ENCODE data around the gene DOP1A. TPM values are rescaled to one million over a fixed set of nuclear protein-coding genes. Genes with fewer than 3 reads are reported as not detected.

Gene DOP1A
- total and polyA plus RNA-seq, 2 of the 4 experiments (the other 2 are of a cell fraction) = 6.0 to 32.4 TPM

DNA sequence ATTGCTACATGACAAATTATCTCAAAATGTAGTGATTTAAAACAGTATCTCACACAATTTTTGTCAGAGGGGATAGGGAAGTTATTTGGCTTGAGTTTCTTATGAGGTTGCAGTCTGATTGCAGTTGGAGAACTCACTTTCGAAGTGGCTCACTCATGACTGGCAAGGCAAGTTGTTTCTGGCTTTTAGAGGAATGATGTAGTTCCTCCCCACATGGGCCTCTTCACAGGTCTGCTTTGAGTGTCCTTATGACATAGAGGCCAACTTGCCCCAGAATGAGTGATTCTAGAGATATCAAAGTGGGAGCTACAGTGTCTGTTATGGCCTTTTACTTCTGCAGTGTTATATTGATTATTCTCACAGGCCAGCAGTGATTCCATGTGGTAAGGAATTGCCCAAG is 6.1 kb downstream of the DOP1A start:
- Histone ChIP-seq H3K27me3 (ENCODE audit: control insufficient read depth, insufficient read depth, low read length) (no peaks in the 10 kb centered on the region), H2BK20ac (ENCODE audit: low read depth, low read length) (no peak overlapping the region), H3K79me1 (ENCODE audit: low read depth in 1 of 2, low read length in 2 of 2) (peaks cover 13 to 23% of the 10 kb centered on the region in 2 experiments; a peak in 3 of 4 replicates), H4K20me1 (ENCODE audit: insufficient read depth, low read length) (no peaks in the 10 kb centered on the region), H3K9me1 (ENCODE audit: insufficient read depth, low read length) (no peaks in the 10 kb centered on the region), H2BK120ac (ENCODE audit: low read depth, low read length) (no peak overlapping the region), H3K18ac (ENCODE audit: low read depth, low read length) (no peak overlapping the region), H3K4me2 (ENCODE audit: low read depth, low read length) (no peak overlapping the region), H2AK5ac (ENCODE audit: low read depth, low read length) (no peak overlapping the region), H3K4me1 (ENCODE audit: control insufficient read depth, insufficient read depth, low read length) (no peaks in the 10 kb centered on the region), H3K9ac (ENCODE audit: low read depth, low read length) (no peak overlapping the region), H3K27ac (ENCODE audit: insufficient read depth, low read length) (no peak overlapping the region), H3K56ac (ENCODE audit: extremely low read depth, insufficient read depth, low read length) (no peak overlapping the region), H4K91ac (ENCODE audit: insufficient read depth, low read depth, low read length) (no peak overlapping the region), H3K14ac (replicated peaks; ENCODE audit: low read depth, low read length) (no peak overlapping the region), H2BK5ac (ENCODE audit: low read depth, low read length, poor library complexity, severe bottlenecking) (no peak overlapping the region), H4K8ac (ENCODE audit: low read depth in 2 of 2, low read length in 2 of 2) (no peak overlapping the region), H2AFZ (replicated peaks; ENCODE audit: low read length, poor library complexity) (no peak overlapping the region), H3K4me3 (ENCODE audit: insufficient read depth, low read depth, low read length) (no peak overlapping the region), H2AK9ac (replicated peaks; ENCODE audit: low read depth, low read length, poor library complexity) (no peak overlapping the region), H4K5ac (ENCODE audit: low read depth, low read length) (no peak overlapping the region), H3K9me3 (ENCODE audit: control insufficient read depth, insufficient read depth, low read length) (no peaks in the 10 kb centered on the region), H3K23ac (ENCODE audit: low read depth, low read length) (no peak overlapping the region), H3K4ac (ENCODE audit: low read depth, low read length) (no peak overlapping the region), H3K36me3 (ENCODE audit: control insufficient read depth, insufficient read depth, low read length) (no peaks in the 10 kb centered on the region), H2BK15ac (ENCODE audit: low read depth, low read length) (no peak overlapping the region)
- POLR2A ChIA-PET (ENCODE audit: unreplicated experiment) = no interaction called here
- dilution Hi-C loops (cut with HindIII; ENCODE audit: low sequenced_read_pairs, unreplicated experiment) = loop anchor here (25.0 kb wide), 1 partner anchor 439 kb away; the partner anchor contains the start of gene PRSS35
- DNase-seq = no peak
- BruUV-seq (replicated peaks) = no TSS peak
- intact Hi-C loops (cut with micrococcal nuclease) = no loop called here
- in situ Hi-C loops (cut with MboI; ENCODE audit: low sequenced_read_pairs) = loop anchor here (25.0 kb wide), 1 partner anchor 711 kb away; the partner anchor contains the start of gene TPBG
- ATAC-seq (ENCODE audit: low read depth) = no peak
- TF ChIP-seq MAZ (IDR thresholded peaks at IDR 0.05; ENCODE audit: borderline replicate concordance, low read depth, low read length) (no peak), RAD21 (IDR thresholded peaks at IDR 0.05; ENCODE audit: low read length) (no peak), ELK1 (IDR thresholded peaks at IDR 0.05; ENCODE audit: borderline replicate concordance, low read depth, low read length) (no peak), CEBPB (IDR thresholded peaks at IDR 0.05; ENCODE audit: low read depth, low read length) (no peak), POLR2A (IDR thresholded peaks at IDR 0.05; ENCODE audit: low read depth, low read length) (no peak), RCOR1 (IDR thresholded peaks at IDR 0.05; ENCODE audit: insufficient replicate concordance, low read length) (no peak), FOS (IDR thresholded peaks at IDR 0.05; ENCODE audit: low read depth, low read length) (no peak), BHLHE40 (IDR thresholded peaks at IDR 0.05; ENCODE audit: low read depth, low read length) (no peak), NFE2L2 (IDR thresholded peaks at IDR 0.05; ENCODE audit: low read depth, low read length) (no peak), MXI1 (IDR thresholded peaks at IDR 0.05; ENCODE audit: borderline replicate concordance, low read depth, low read length) (no peak), RFX5 (IDR thresholded peaks at IDR 0.05; ENCODE audit: low read depth, low read length) (no peak), MAFK (IDR thresholded peaks at IDR 0.05; ENCODE audit: low read depth, low read length) (no peak), CHD1 (IDR thresholded peaks at IDR 0.05; ENCODE audit: low read depth, low read length) (no peak), SMC3 (IDR thresholded peaks at IDR 0.05; ENCODE audit: low read depth, low read length) (no peak)
- TF ChIP-seq, protein P1, sequence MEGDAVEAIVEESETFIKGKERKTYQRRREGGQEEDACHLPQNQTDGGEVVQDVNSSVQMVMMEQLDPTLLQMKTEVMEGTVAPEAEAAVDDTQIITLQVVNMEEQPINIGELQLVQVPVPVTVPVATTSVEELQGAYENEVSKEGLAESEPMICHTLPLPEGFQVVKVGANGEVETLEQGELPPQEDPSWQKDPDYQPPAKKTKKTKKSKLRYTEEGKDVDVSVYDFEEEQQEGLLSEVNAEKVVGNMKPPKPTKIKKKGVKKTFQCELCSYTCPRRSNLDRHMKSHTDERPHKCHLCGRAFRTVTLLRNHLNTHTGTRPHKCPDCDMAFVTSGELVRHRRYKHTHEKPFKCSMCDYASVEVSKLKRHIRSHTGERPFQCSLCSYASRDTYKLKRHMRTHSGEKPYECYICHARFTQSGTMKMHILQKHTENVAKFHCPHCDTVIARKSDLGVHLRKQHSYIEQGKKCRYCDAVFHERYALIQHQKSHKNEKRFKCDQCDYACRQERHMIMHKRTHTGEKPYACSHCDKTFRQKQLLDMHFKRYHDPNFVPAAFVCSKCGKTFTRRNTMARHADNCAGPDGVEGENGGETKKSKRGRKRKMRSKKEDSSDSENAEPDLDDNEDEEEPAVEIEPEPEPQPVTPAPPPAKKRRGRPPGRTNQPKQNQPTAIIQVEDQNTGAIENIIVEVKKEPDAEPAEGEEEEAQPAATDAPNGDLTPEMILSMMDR (conservative IDR thresholded peaks at IDR 0.05; ENCODE audit: low read depth, low read length) = no peak
- TF ChIP-seq, protein P2, sequence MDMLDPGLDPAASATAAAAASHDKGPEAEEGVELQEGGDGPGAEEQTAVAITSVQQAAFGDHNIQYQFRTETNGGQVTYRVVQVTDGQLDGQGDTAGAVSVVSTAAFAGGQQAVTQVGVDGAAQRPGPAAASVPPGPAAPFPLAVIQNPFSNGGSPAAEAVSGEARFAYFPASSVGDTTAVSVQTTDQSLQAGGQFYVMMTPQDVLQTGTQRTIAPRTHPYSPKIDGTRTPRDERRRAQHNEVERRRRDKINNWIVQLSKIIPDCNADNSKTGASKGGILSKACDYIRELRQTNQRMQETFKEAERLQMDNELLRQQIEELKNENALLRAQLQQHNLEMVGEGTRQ (IDR thresholded peaks at IDR 0.05; ENCODE audit: low read depth, low read length) = no peak
- CTCF ChIA-PET = no interaction called here
- 100% methylated on average over 1 of the region's 1 CpG; no CpG with 5 or more reads in 1 of the 2 experiments for WGBS, 2 experiments (ENCODE audit: extremely low coverage in 2 of 2, insufficient read length in 1 of 2)

Data from IMR-90 (cell line).